BLaER1 treated with 17β-estradiol and CSF1 and Interleukin-3, amounts not matched to agents 10 nM and 100 nM (cell line): ENCODE data around the gene PATL2.
"Not testable (repeated sequence)": the region's sequence is repeated elsewhere in the genome, so short reads cannot be mapped to it uniquely, and the experiment has no call there.

ENCODE experiments used
- H3K27ac ChIP-seq, 11 experiments: shearing (Covaris generic); formaldehyde crosslinking; 2 replicates each; pipeline ENCODE4 v1.8.1; 2022
- H3K27me3 ChIP-seq, 11 experiments: shearing (Covaris generic); formaldehyde crosslinking; 2 replicates each; pipeline ENCODE4 v1.8.1; 2022
- H3K36me3 ChIP-seq, 11 experiments: shearing (Covaris generic); formaldehyde crosslinking; 2 replicates each; pipeline ENCODE4 v1.8.1; 2022
- H3K4me1 ChIP-seq, 10 experiments: shearing (Covaris generic); formaldehyde crosslinking; 2 replicates each; pipeline ENCODE4 v1.8.1; 2022
- H3K4me2 ChIP-seq, 11 experiments: shearing (Covaris generic); formaldehyde crosslinking; 2 replicates each; pipeline ENCODE4 v1.8.1; 2022
- H3K4me3 ChIP-seq, 10 experiments: shearing (Covaris generic); formaldehyde crosslinking; 2 replicates each; pipeline ENCODE4 v1.8.1; 2022
- H3K9ac ChIP-seq, 11 experiments: shearing (Covaris generic); formaldehyde crosslinking; 2 replicates each; pipeline ENCODE4 v1.8.1; 2022
- H3K9me3 ChIP-seq, 11 experiments: shearing (Covaris generic); formaldehyde crosslinking; replicated peaks in 1 of 11; 2 replicates each; pipeline ENCODE4 v1.8.1; 2022
- H4K20me1 ChIP-seq, 11 experiments: shearing (Covaris generic); formaldehyde crosslinking; 2 replicates each; pipeline ENCODE4 v1.8.1; 2022
- Cebpa-rat ChIP-seq, 11 experiments: shearing (Covaris generic); IDR thresholded peaks; 2 replicates each; pipeline ENCODE4 v1.8.1; 2022

The PATL2 gene

DNA sequence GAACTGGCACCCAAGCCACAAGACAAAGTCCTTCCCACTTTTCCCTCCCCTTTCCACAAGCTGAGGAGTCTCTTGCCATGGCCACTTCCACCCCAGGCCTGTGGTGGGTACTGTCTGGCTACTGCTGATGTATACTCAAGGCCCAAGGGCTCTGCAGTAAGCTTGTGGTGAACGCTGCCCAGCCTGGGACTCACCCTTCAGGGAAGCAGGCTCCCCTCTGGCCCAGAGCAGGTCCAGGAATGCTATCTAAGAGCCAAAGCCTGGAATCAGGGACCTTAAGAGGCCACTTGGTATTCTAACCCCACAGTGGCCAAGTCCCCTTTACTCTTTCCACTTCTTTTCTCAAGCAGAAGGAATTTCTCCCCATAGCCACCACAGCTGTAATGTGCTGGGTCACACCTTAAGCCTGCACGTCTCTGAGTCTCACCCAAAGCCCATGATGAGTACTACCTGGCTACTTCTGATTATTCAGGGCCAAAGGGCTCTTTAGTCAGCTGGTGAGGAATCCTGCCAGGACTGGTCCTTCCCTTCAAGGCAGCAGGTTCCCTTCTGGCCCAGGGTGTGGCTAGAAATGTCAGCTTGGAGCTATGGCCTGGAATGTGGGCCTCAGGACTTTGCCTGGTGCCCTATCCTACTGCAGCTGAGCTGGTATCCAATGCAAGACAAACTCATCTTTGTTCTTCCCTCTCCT is 4.0 kb downstream of the PATL2 start:
- Histone ChIP-seq H4K20me1 (peaks cover 5 to 7% (median 6%) of the 10 kb centered on the region in 11 experiments; a peak in 20 of 22 replicates), H3K9me3 (peaks cover 26 to 46% (median 38%) of the 10 kb centered on the region in 11 experiments), H3K4me2 (no peak overlapping the region), H3K27me3 (no peaks in the 10 kb centered on the region), H3K4me3 (no peak overlapping the region), H3K4me1 (peaks cover 6 to 14% (median 10%) of the 10 kb centered on the region in 10 experiments), H3K36me3 (peaks cover 0 to 15% (median 0%) of the 10 kb centered on the region in 11 experiments; a peak in 6 of 22 replicates), H3K9ac (no peak overlapping the region), H3K27ac (no peak overlapping the region)
- TF ChIP-seq Cebpa-rat (IDR thresholded peaks at IDR 0.05), result no peak

DNA sequence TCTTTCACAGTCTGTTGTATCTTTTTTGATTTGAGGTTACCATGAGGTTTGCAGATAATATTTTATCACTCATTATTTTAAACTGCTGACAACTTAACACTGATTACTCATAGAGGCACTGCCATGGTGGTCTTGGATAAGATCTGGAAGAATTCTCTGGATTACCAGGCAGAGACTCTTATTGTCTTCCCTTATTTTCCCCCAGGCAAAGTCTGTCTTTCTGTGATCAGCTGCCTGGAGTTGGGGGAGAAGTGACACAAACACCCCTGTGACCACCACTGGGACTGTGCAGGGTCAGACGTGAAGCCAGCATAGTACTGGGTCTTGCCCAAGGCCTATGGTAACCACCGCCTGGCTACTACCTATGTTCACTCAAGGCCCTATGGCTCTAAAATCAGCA is 4.7 kb downstream of the PATL2 start:
- H3K36me3 ChIP-seq, result peaks cover 0 to 15% (median 0%) of the 10 kb centered on the region in 11 experiments; a peak in 6 of 22 replicates
- no peak for TF ChIP-seq Cebpa-rat (IDR thresholded peaks at IDR 0.05)

DNA sequence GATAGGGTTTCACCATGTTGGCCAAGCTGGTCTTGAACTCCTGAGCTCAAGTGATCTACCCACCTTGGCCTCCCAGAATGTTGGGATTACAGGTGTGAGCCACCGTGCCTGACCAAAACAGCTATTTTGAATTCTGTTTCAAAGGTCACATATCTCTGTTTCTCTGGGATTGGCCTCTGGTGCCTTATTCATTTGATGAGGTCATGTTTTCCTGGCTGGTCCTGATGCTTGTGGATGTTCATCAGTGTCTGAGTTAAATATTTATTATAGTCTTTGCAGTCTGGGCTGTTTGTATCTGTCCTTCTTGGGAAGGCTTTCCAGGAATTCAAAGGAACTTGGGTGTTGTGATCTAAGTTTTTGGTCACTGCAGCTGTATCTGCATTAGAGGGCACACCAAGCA is 5.1 kb downstream of the PATL2 start:
- Histone ChIP-seq H3K9ac (no peak overlapping the region), H3K27ac (no peak overlapping the region), H4K20me1 (no peaks in the 10 kb centered on the region), H3K36me3 (peaks cover 0 to 15% (median 0%) of the 10 kb centered on the region in 11 experiments; a peak in 6 of 22 replicates), H3K4me3 (no peak overlapping the region), H3K9me3 (peaks cover 35 to 57% (median 49%) of the 10 kb centered on the region in 11 experiments), H3K27me3 (no peaks in the 10 kb centered on the region), H3K4me1 (peaks cover 6 to 14% (median 10%) of the 10 kb centered on the region in 10 experiments), H3K4me2 (no peak overlapping the region)
- TF ChIP-seq Cebpa-rat (IDR thresholded peaks at IDR 0.05), result no peak

More for the DNA sequence above, 4.7 kb downstream of the PATL2 start:
- Histone ChIP-seq H3K27me3 (no peaks in the 10 kb centered on the region), H3K9ac (no peak overlapping the region), H3K4me2 (no peak overlapping the region), H3K27ac (no peak overlapping the region), H3K4me1 (peaks cover 6 to 14% (median 10%) of the 10 kb centered on the region in 10 experiments), H3K9me3 (peaks cover 33 to 53% (median 45%) of the 10 kb centered on the region in 11 experiments), H3K4me3 (no peak overlapping the region), H4K20me1 (peaks cover 0 to under 1% (median 0%) of the 10 kb centered on the region in 11 experiments; a peak in 5 of 22 replicates)

DNA sequence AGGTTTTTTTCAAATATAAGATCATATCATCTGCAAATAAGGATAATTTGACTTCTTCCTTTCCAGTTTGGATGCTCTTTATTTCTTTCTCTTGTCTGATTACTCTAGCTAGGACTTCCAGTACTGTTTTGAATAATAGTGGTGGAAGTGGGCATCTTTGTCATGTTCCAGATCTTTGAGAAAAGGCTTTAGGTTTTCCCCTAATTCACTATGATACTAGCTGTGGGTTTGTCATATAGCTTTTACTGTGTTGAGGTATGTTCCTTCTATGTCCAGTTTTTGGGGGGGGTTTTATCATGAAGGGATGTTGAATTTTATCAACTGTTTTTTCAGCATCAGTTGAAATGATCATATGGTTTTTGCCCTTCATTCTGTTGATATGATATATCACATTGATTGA is 10.4 kb downstream of the PATL2 start:
- not testable (repeated sequence) for H3K4me3 ChIP-seq
- peaks cover 0 to 28% (median 0%) of the 10 kb centered on the region in 10 experiments; a peak in 5 of 20 replicates for H3K4me1 ChIP-seq

DNA sequence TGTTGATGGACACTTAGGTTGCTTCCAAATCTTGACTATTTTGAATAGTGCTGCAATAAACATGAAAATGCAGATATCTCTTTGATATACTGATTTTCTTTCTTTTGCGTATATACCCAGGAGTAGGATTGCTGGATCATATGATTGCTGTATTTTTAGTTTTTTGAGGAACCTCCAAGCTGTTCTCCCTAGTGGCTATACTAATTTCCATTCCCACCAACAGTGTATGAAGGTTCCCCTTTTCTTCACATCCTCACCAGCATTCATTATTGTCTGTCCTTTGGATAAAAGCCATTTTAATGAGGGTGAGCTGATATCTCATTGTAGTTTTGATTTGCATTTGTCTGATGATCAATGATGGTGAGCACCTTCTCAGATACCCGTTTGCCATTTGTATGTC is 12.5 kb downstream of the PATL2 start:
- peak overlapping the region in 2 of 11 experiments; percentile 42 to 81; a peak in 4 of 22 replicates for H3K4me2 ChIP-seq
- TF ChIP-seq Cebpa-rat (IDR thresholded peaks at IDR 0.05), result no peak
- no peaks in the 10 kb centered on the region for H4K20me1 ChIP-seq
- no peaks in the 10 kb centered on the region for H3K36me3 ChIP-seq
- H3K9ac ChIP-seq, result no peak overlapping the region
- peaks cover 26 to 45% (median 38%) of the 10 kb centered on the region in 11 experiments for H3K9me3 ChIP-seq
- H3K4me3 ChIP-seq, result no peak overlapping the region
- H3K4me1 ChIP-seq, result peaks cover 0 to 28% (median 0%) of the 10 kb centered on the region in 10 experiments; a peak in 5 of 20 replicates
- H3K27ac ChIP-seq, result peak overlapping the region in 2 of 11 experiments; percentile 7 to 43; a peak in 4 of 22 replicates
- H3K27me3 ChIP-seq, result no peaks in the 10 kb centered on the region

More for the DNA sequence above, 10.4 kb downstream of the PATL2 start:
- peaks cover 41 to 65% (median 58%) of the 10 kb centered on the region in 11 experiments for H3K9me3 ChIP-seq
- H3K36me3 ChIP-seq, H3K27ac ChIP-seq, H3K27me3 ChIP-seq, H4K20me1 ChIP-seq, H3K9ac ChIP-seq, H3K4me2 ChIP-seq: not testable (repeated sequence)

GRCh38 chr15:44697014-44697413 is 14.1 kb downstream of the PATL2 start:
- Histone ChIP-seq H3K27ac (no peak overlapping the region; a peak in 1 of 22 replicates), H3K9ac (no peak overlapping the region), H3K9me3 (peaks cover 9 to 30% (median 24%) of the 10 kb centered on the region in 11 experiments; a peak in 21 of 22 replicates), H3K27me3 (no peaks in the 10 kb centered on the region), H3K4me1 (peaks cover 0 to 28% (median 0%) of the 10 kb centered on the region in 10 experiments; a peak in 5 of 20 replicates), H3K36me3 (no peaks in the 10 kb centered on the region), H3K4me2 (peak overlapping the region in 2 of 11 experiments; percentile 68 to 81; a peak in 2 of 22 replicates), H3K4me3 (no peak overlapping the region), H4K20me1 (no peaks in the 10 kb centered on the region)
- no peak for TF ChIP-seq Cebpa-rat (IDR thresholded peaks at IDR 0.05)

DNA sequence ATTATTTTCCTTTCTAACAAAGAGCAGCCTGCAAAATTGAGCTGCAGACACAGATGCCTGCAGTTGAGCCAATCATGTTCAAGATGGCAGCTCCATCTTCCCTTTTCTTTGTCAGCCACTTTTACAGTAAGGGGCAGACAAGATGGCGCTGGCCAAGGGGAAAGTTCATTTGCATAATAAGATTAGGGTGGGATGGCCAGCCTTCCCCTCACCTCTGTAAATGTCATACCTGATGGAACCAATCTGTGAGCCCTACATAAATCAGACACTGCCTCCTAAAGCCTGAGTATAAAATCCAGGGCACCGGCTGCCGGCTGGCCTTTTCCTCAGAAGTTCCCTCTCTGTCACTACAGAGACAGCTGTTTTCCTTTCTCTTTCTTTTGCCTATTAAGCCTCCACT is 15.8 kb downstream of the PATL2 start:
- H3K4me2 ChIP-seq, result no peak overlapping the region
- no peaks in the 10 kb centered on the region for H3K27me3 ChIP-seq
- no peaks in the 10 kb centered on the region for H3K36me3 ChIP-seq
- H3K4me3 ChIP-seq, result no peak overlapping the region
- H4K20me1 ChIP-seq, result no peaks in the 10 kb centered on the region
- H3K9me3 ChIP-seq, result peaks cover 0 to 13% (median 7%) of the 10 kb centered on the region in 11 experiments; a peak in 16 of 22 replicates
- no peak overlapping the region for H3K9ac ChIP-seq
- no peak for TF ChIP-seq Cebpa-rat (IDR thresholded peaks at IDR 0.05)
- no peak overlapping the region for H3K27ac ChIP-seq
- peaks cover 0 to 28% (median 0%) of the 10 kb centered on the region in 10 experiments; a peak in 8 of 20 replicates for H3K4me1 ChIP-seq

DNA sequence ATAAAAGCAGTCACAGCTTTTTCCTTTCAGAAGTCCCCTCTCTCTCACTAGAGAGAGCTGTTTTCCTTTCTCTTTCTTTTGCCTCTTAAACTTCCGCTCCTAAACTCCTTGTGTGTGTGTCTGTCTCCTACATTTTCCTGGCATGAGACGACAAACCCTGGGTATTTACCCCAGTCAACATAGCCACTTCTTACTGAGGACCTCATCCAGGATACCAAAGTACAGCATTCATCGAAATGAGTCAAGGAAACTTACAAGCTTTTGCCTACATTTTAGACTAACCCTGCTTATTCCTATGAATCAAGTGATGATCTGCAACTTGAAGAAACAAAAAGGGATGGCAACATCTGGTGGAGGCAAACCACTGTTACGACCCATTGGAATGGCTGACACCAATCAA is 16.7 kb downstream of the PATL2 start:
- no peak overlapping the region for H3K4me2 ChIP-seq
- no peak overlapping the region for H3K4me3 ChIP-seq
- no peaks in the 10 kb centered on the region for H4K20me1 ChIP-seq
- no peak overlapping the region for H3K9ac ChIP-seq
- H3K9me3 ChIP-seq, result peaks cover 0 to 5% (median 3%) of the 10 kb centered on the region in 11 experiments; a peak in 5 of 22 replicates
- no peak overlapping the region for H3K27ac ChIP-seq
- H3K36me3 ChIP-seq, result no peaks in the 10 kb centered on the region
- H3K27me3 ChIP-seq, result no peaks in the 10 kb centered on the region
- no peak for TF ChIP-seq Cebpa-rat (IDR thresholded peaks at IDR 0.05)
- peaks cover 0 to 26% (median 0%) of the 10 kb centered on the region in 10 experiments; a peak in 8 of 20 replicates for H3K4me1 ChIP-seq

DNA sequence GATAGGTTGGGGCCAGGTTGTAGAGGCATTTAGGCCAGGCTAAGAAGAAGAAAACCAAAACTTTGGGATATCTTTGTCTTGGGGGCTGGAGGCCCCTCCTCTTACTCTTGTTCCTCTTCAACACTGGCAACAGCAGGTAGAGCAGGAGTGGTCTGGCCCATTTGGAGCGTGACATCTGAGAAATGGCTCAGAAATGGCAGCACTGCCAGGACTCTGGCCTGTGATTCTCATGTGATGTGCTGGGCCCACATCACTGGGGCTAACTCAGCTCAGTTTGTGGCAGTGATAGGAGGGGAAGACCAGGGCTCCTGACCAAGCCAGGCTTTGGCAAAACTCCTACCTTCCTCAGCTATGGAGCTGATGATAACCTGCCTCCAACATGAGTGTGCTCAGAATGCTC is 18.5 kb downstream of the PATL2 start:
- peaks cover 0 to 8% (median 0%) of the 10 kb centered on the region in 10 experiments; a peak in 7 of 20 replicates for H3K4me1 ChIP-seq
- no peaks in the 10 kb centered on the region for H3K36me3 ChIP-seq
- peaks cover 5 to 17% (median 8%) of the 10 kb centered on the region in 11 experiments; a peak in 15 of 22 replicates for H3K9me3 ChIP-seq
- H3K27ac ChIP-seq, result no peak overlapping the region
- no peak overlapping the region for H3K4me2 ChIP-seq
- no peaks in the 10 kb centered on the region for H3K27me3 ChIP-seq
- no peak overlapping the region for H3K9ac ChIP-seq
- no peak overlapping the region for H3K4me3 ChIP-seq
- no peaks in the 10 kb centered on the region for H4K20me1 ChIP-seq
- no peak for TF ChIP-seq Cebpa-rat (IDR thresholded peaks at IDR 0.05)

DNA sequence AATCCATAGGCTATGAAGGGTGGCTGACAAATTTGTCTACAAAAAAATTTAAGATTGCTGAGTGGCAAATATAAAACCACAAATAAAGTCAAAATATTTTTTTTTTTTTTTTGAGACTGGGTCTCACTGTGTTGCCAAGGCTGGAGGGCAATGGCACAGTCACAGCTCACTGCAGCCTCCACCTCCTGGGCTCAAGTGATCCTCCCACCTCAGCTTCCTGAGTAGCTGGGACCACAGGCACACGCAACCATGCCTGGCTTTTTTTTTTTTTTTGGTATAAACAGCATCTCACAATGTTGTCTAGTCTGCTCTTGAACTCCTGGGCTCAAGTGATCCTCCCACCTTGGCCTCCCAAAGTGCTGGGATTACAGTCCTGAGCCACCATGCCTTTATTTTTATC is 20.9 kb downstream of the PATL2 start:
- H3K4me3 ChIP-seq, H3K9ac ChIP-seq, H3K4me1 ChIP-seq, H3K36me3 ChIP-seq, H4K20me1 ChIP-seq, H3K27ac ChIP-seq, H3K27me3 ChIP-seq: not testable (repeated sequence)
- Histone ChIP-seq H3K9me3 (peaks cover 5 to 17% (median 8%) of the 10 kb centered on the region in 11 experiments; a peak in 15 of 22 replicates), H3K4me2 (peak overlapping the region in 1 of 11 experiments; percentile 12; a peak in 1 of 22 replicates)

DNA sequence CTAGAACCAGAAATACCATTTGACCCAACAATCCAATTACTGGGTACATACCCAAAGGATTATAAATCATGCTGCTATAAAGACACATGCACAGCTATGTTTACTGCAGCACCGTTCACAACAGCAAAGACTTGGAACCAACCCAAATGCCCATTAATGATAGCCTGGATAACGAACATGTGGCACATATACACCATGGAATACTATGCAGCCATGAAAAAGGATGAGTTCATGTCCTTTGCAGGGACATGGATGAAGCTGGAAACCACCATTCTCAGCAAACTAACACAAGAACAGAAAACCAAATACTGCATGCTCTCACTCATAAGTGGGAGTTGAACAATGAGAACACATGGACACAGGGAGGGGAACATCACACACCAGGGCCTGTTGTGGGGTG is 21.8 kb downstream of the PATL2 start:
- H3K27ac ChIP-seq, H3K9ac ChIP-seq, H3K4me3 ChIP-seq, H3K36me3 ChIP-seq, H3K4me1 ChIP-seq, H4K20me1 ChIP-seq, H3K4me2 ChIP-seq, H3K27me3 ChIP-seq: not testable (repeated sequence)
- peaks cover 5 to 17% (median 8%) of the 10 kb centered on the region in 11 experiments; a peak in 15 of 22 replicates for H3K9me3 ChIP-seq

- Histone ChIP-seq H3K9ac (peak overlapping the region in 7 of 11 experiments; percentile 36 to 67 (median 48); a peak in 10 of 22 replicates), H3K4me3 (peak overlapping the region in 1 of 10 experiments; percentile 29; a peak in 1 of 20 replicates), H3K27ac (peak overlapping the region in 8 of 11 experiments; percentile 15 to 74 (median 64); a peak in 14 of 22 replicates), H3K4me1 (peaks cover 11 to 31% (median 18%) of the 10 kb centered on the region in 10 experiments), H3K4me2 (peak overlapping the region; percentile 42 to 86 (median 64))
- not testable (repeated sequence) for H3K36me3 ChIP-seq, H3K9me3 ChIP-seq, H3K27me3 ChIP-seq, H4K20me1 ChIP-seq
Measured at GRCh38 chr15:44682809-44683682, 28.1 kb downstream of the PATL2 start.
